OCI-LY1 (cell line): ENCODE data around the gene CYP3A4.

Experiments used
- H2AFZ ChIP-seq: fragments of 200-600 bp; sonication (generic), shearing (Covaris generic); 2 replicates; pipeline ENCODE4 v1.6.0; 2014; ENCODE audit warnings: antibody characterized with exemption, mild to moderate bottlenecking, low read length
- H3F3A ChIP-seq: fragments of 200-600 bp; sonication (generic), shearing (Covaris generic); 2 replicates; pipeline ENCODE4 v1.6.0; 2014; ENCODE audit warnings: mild to moderate bottlenecking, antibody characterized with exemption, low read length, moderate library complexity; ENCODE audit not compliant: insufficient read depth
- H3K27ac ChIP-seq: fragments of 200-600 bp; sonication (generic); 2 replicates; pipeline ENCODE4 v1.5.1; 2014; ENCODE audit warnings: low read length, mixed run types, mild to moderate bottlenecking, low read depth; ENCODE audit not compliant: poor library complexity, severe bottlenecking
- H3K27me3 ChIP-seq: fragments of 200-600 bp; sonication (generic); 2 replicates; pipeline ENCODE4 v1.6.0; 2014; ENCODE audit warnings: antibody characterized with exemption, mild to moderate bottlenecking, low read length, moderate library complexity; ENCODE audit not compliant: insufficient read depth
- H3K36me3 ChIP-seq: fragments of 200-600 bp; sonication (generic); 2 replicates; pipeline ENCODE4 v1.6.1; 2014; ENCODE audit warnings: mild to moderate bottlenecking, antibody characterized with exemption, low read length, moderate library complexity, mixed read lengths; ENCODE audit not compliant: insufficient read depth
- H3K4me1 ChIP-seq: fragments of 200-600 bp; sonication (generic); 2 replicates; pipeline ENCODE4 v1.5.1; 2014; ENCODE audit warnings: mild to moderate bottlenecking, low read length, moderate library complexity; ENCODE audit not compliant: insufficient read depth, severe bottlenecking
- H3K4me2 ChIP-seq: fragments of 200-600 bp; sonication (generic), shearing (Covaris generic); 2 replicates; pipeline ENCODE4 v1.6.1; 2014; ENCODE audit warnings: low read length
- H3K4me3 ChIP-seq: fragments of 200-600 bp; sonication (generic); 2 replicates; pipeline ENCODE4 v1.5.1; 2014; ENCODE audit warnings: low read length, low read depth, mild to moderate bottlenecking, mixed read lengths; ENCODE audit not compliant: poor library complexity, severe bottlenecking
- H3K79me2 ChIP-seq: fragments of 200-600 bp; shearing (Covaris generic); 2 replicates; pipeline ENCODE4 v1.6.1; 2016; ENCODE audit warnings: mixed run types, low read length, mixed read lengths; ENCODE audit not compliant: insufficient read depth
- H3K9ac ChIP-seq: fragments of 200-600 bp; sonication (generic), shearing (Covaris generic); 2 replicates; pipeline ENCODE4 v1.6.1; 2014; ENCODE audit warnings: mild to moderate bottlenecking, low read length, mixed read lengths
- H3K9me2 ChIP-seq: fragments of 200-600 bp; sonication (generic), shearing (Covaris generic); 2 replicates; pipeline ENCODE4 v1.6.1; 2014; ENCODE audit warnings: low read depth, mild to moderate bottlenecking, low read length, mixed read lengths
- H3K9me3 ChIP-seq: fragments of 200-600 bp; shearing (Covaris generic); 2 replicates; pipeline ENCODE4 v1.6.1; 2014; ENCODE audit warnings: low read length, mixed read lengths
- H4K20me1 ChIP-seq: fragments of 200-600 bp; sonication (generic), shearing (Covaris generic); 2 replicates; pipeline ENCODE4 v1.6.0; 2016; ENCODE audit warnings: mild to moderate bottlenecking, low read length; ENCODE audit not compliant: insufficient read depth
- EZH2 ChIP-seq: fragments of 200-600 bp; sonication (generic), shearing (Covaris generic); IDR thresholded peaks from 2 replicates; pipeline ENCODE4 v1.8.0; 2017; ENCODE audit warnings: borderline replicate concordance, mixed run types, mild to moderate bottlenecking, antibody characterized with exemption, low read length, moderate library complexity, mixed read lengths
- TF ChIP-seq, protein P1 (sequence below): fragments of 200-600 bp; sonication (generic), shearing (Covaris generic); IDR thresholded peaks from 2 replicates; pipeline ENCODE4 v1.5.1; 2017; ENCODE audit warnings: mild to moderate bottlenecking, antibody characterized with exemption, low read length, moderate library complexity, mixed read lengths

Gene CYP3A4

DNA sequence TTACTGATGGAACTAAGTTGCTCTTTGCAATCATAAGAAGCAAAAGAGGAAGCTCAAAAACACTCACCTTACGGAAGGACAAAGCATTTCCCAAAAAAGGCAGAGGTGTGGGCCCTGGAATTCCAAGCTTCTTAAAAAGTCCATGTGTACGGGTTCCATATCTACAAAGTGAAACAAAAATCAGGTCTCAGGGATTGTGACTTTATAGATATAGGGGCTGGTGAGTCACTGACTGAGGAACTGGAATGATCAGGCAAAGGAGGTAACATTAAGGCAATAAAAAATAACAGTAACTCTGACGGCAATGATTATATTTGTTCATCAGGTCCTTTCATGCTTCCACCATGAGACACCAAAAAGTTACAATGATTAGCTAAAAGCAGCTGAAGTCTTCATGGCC is 53.0 kb downstream of the CYP3A4 start:
- Histone ChIP-seq H3K27me3 (no peaks in the 10 kb centered on the region), H3K4me2 (no peak overlapping the region), H2AFZ (no peak overlapping the region), H3K79me2 (no peaks in the 10 kb centered on the region), H3K9ac (no peak overlapping the region), H3K4me3 (no peak overlapping the region), H3K9me3 (no peaks in the 10 kb centered on the region), H3K36me3 (no peaks in the 10 kb centered on the region), H3K27ac (no peak overlapping the region), H3K9me2 (no peaks in the 10 kb centered on the region), H4K20me1 (no peaks in the 10 kb centered on the region), H3F3A (no peaks in the 10 kb centered on the region), H3K4me1 (no peaks in the 10 kb centered on the region)
- TF ChIP-seq EZH2: no peak
- TF ChIP-seq, protein P1, sequence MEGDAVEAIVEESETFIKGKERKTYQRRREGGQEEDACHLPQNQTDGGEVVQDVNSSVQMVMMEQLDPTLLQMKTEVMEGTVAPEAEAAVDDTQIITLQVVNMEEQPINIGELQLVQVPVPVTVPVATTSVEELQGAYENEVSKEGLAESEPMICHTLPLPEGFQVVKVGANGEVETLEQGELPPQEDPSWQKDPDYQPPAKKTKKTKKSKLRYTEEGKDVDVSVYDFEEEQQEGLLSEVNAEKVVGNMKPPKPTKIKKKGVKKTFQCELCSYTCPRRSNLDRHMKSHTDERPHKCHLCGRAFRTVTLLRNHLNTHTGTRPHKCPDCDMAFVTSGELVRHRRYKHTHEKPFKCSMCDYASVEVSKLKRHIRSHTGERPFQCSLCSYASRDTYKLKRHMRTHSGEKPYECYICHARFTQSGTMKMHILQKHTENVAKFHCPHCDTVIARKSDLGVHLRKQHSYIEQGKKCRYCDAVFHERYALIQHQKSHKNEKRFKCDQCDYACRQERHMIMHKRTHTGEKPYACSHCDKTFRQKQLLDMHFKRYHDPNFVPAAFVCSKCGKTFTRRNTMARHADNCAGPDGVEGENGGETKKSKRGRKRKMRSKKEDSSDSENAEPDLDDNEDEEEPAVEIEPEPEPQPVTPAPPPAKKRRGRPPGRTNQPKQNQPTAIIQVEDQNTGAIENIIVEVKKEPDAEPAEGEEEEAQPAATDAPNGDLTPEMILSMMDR: no peak

- H4K20me1 ChIP-seq: no peaks in the 10 kb centered on the region
- H3K9me2 ChIP-seq: no peaks in the 10 kb centered on the region
- no peak overlapping the region for H2AFZ ChIP-seq
- no peaks in the 10 kb centered on the region for H3K36me3 ChIP-seq
- H3K27me3 ChIP-seq: no peaks in the 10 kb centered on the region
- H3K4me2 ChIP-seq: no peak overlapping the region
- no peaks in the 10 kb centered on the region for H3K79me2 ChIP-seq
- TF ChIP-seq EZH2: no peak
- TF ChIP-seq, protein P1: no peak
- no peaks in the 10 kb centered on the region for H3K9me3 ChIP-seq
- H3K4me1 ChIP-seq: no peaks in the 10 kb centered on the region
- H3K9ac ChIP-seq: no peak overlapping the region
- no peaks in the 10 kb centered on the region for H3F3A ChIP-seq
- H3K4me3 ChIP-seq: no peak overlapping the region
- no peak overlapping the region for H3K27ac ChIP-seq
Measured at GRCh38 chr7:99730238-99730810, 53.7 kb downstream of the CYP3A4 start.

DNA sequence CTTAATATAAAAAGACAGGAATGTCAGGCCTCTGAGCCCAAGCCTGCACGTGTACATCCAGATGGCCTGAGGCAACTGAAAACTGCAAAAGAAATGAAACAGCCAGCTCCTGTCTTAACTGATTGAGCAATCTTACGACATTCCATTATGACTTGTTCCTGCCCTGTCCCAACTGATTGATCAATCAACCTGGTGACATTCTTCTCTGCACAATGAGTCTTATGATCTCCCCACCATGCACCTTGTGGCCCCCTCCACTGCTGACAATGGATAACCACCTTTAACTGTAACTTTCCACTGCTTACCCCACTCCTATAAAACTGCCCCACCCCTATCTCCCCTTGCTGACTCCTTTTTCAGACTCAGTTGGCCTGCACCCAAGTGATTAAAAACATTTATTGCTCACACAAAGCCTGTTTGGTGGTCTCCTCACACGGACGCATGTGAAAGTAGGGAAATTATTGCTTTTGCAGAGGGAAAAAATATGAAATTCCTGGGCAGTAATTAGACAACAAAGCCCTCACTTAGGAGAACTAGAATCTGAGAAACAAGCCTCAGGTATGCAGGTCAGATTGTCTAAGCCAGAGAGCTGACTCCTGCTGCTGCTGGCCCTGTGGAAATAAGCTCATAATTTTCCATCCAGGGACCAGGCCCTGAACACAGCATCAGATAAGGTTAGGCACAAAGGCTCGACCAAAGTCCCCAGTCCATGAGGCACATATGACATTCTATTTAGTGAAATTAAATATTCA is 54.3 kb downstream of the CYP3A4 start:
- no peak overlapping the region for H3K4me2 ChIP-seq
- no peak overlapping the region for H2AFZ ChIP-seq
- no peak overlapping the region for H3K4me3 ChIP-seq
- no peak overlapping the region for H3K27ac ChIP-seq
- H3K9me3 ChIP-seq: no peaks in the 10 kb centered on the region
- H3K9ac ChIP-seq: no peak overlapping the region
- H3K4me1 ChIP-seq: no peaks in the 10 kb centered on the region
- no peaks in the 10 kb centered on the region for H3K36me3 ChIP-seq
- H3K27me3 ChIP-seq: no peaks in the 10 kb centered on the region
- no peaks in the 10 kb centered on the region for H4K20me1 ChIP-seq
- no peaks in the 10 kb centered on the region for H3F3A ChIP-seq
- TF ChIP-seq EZH2: no peak
- TF ChIP-seq, protein P1: no peak
- no peaks in the 10 kb centered on the region for H3K79me2 ChIP-seq
- no peaks in the 10 kb centered on the region for H3K9me2 ChIP-seq
